Neural progenitor cell (in vitro differentiated cells): Measurements from ENCODE around the gene KLRB1.
"Not testable (repeated sequence)": the region's sequence is repeated elsewhere in the genome, so short reads cannot be mapped to it uniquely, and the experiment has no call there.

ENCODE experiments used
- CTCF ChIP-seq: fragments of 200-600 bp; sonication (generic); IDR thresholded peaks from 2 replicates; pipeline ENCODE4 v1.5.1; 2017; ENCODE audit warnings: antibody characterized with exemption, mild to moderate bottlenecking
- EZH2 ChIP-seq: fragments of 200-600 bp; sonication (generic); IDR thresholded peaks from 2 replicates; pipeline ENCODE4 v1.6.1; 2017; ENCODE audit warnings: antibody characterized with exemption, mild to moderate bottlenecking, moderate library complexity

- not testable (repeated sequence) for TF ChIP-seq CTCF, EZH2
These were observed 44.8 kb downstream of the KLRB1 start for GRCh38 chr12:9562841-9563453.
